ENCODE data around the gene ASIC4. TPM values are rescaled to one million over a fixed set of nuclear protein-coding genes. Genes with fewer than 3 reads are reported as not detected.

ASIC4 gene
- total and polyA plus RNA-seq, 9 of the 15 experiments (the other 6 are each of a cell fraction or from before 2014, with no cell fraction given) = 0.07 to 19.2 (median 4.8) TPM

- H2AFZ ChIP-seq (ENCODE audit: low read depth, low read length) = no peak overlapping the region
- DNase-seq (ENCODE audit: extremely low read depth in 1 of 4, low spot score in 3 of 4) (no peak), ATAC-seq (no peak), FAIRE-seq (no peak)
- H3K4me1 ChIP-seq (replicated peaks in 1 of 2; ENCODE audit: control insufficient read depth in 2 of 2, insufficient read depth in 2 of 2, low read length in 2 of 2) = peaks cover 2 to 41% of the 10 kb centered on the region in 2 experiments; a peak in 3 of 5 replicates
- H3K9me3 ChIP-seq (replicated peaks; ENCODE audit: control insufficient read depth, insufficient read depth, low read depth, low read length) = no peaks in the 10 kb centered on the region
- no peaks in the 10 kb centered on the region for H3K36me3 ChIP-seq (ENCODE audit: control insufficient read depth, insufficient read depth, low read length)
- 51% methylated on average over 22 of the region's 35 CpGs for WGBS (ENCODE audit: insufficient coverage, low coverage, missing lambda C conversion rate)
- in situ Hi-C loops (cut with MboI) = no loop called here
- H3K79me2 ChIP-seq (ENCODE audit: control insufficient read depth, insufficient read depth, low read length) = no peaks in the 10 kb centered on the region
- no TSS peak for BruUV-seq (replicated peaks)
- H3K9ac ChIP-seq (ENCODE audit: insufficient read depth in 1 of 2, low read depth in 2 of 2, low read length in 2 of 2) = peak overlapping the region in 1 of 2 experiments; percentile 35; a peak in 1 of 4 replicates
- CTCF ChIA-PET (ENCODE audit: low intra/inter-chr PET ratio) = no interaction called here
- POLR2A ChIA-PET = interaction anchor here (1.8 to 3.6 kb wide), 2 partner anchors 9 to 10 kb away, joined by 9 to 16 read pairs; partner anchors contain the start of genes INHA and OBSL1
- peak; percentile 45; the same call in 1 of the 2 replicates for TF ChIP-seq POLR2G (IDR thresholded peaks at IDR 0.05; ENCODE audit: low read depth, low read length)
- TF ChIP-seq NR3C1 (CRISPR knock-in tag; IDR thresholded peaks at IDR 0.05) = no peak
- H3K27me3 ChIP-seq (ENCODE audit: control insufficient read depth in 2 of 2, insufficient read depth in 2 of 2, low read length in 2 of 2) = no peaks in the 10 kb centered on the region
- intact Hi-C loops (cut with micrococcal nuclease) = loop anchor here (5.0 kb wide), 1 partner anchor 35 kb away; the partner anchor contains the start of gene STK11IP
- H3K4me3 ChIP-seq = no peak overlapping the region
- H3K27ac ChIP-seq (ENCODE audit: extremely low read depth, low read depth, low read length) = no peak overlapping the region
- H3K9me1 ChIP-seq (ENCODE audit: control insufficient read depth, insufficient read depth, low read length) = no peaks in the 10 kb centered on the region
- H4K20me1 ChIP-seq (replicated peaks; ENCODE audit: control insufficient read depth, insufficient read depth, low read length) = no peaks in the 10 kb centered on the region
- H3K4me2 ChIP-seq (ENCODE audit: insufficient read depth, low read length) = no peak overlapping the region
Observed at GRCh38 chr2:219562049-219563020, 48.1 kb downstream of the ASIC4 start.

Data from K562 (cell line).